Adrenal gland (tissue), 5 donors: ENCODE results near the gene TNFRSF4.

ENCODE experiments used
- CTCF ChIP-seq, 6 experiments: fragments of 450-650 bp in 4 of 6; fragments of 200-600 bp in 2 of 6; sonication (generic) in 1 of 6; IDR thresholded peaks; 1 replicate in 5 of 6; 2 replicates in 1 of 6; pipeline versions ENCODE4 v1.5.1 to v1.8.0; 2016 to 2021; ENCODE audit warnings: antibody characterized with exemption in 6 of 6, mild to moderate bottlenecking in 2 of 6, moderate library complexity in 1 of 6
- POLR2A ChIP-seq, 2 donors: fragments of 450-650 bp; IDR thresholded peaks; one replicate each; pipeline ENCODE4 v1.6.1; 2017; ENCODE audit warnings: antibody characterized with exemption in 2 of 2, mild to moderate bottlenecking in 2 of 2, moderate library complexity in 1 of 2
- donor health status: DM: no; HTN: no; CAD: no.

GRCh38 chr1:1213345-1214265, at the start of gene TNFRSF4:
- no peak for TF ChIP-seq CTCF (IDR thresholded peaks at IDR 0.05)
- TF ChIP-seq POLR2A (IDR thresholded peaks at IDR 0.05): no peak
